AG09319 (cell line): ENCODE data around the gene BTBD10.

Experiments
- DNase-seq: peaks from one replicate; pipeline ENCODE4 v3.0.0-alpha.2; 2010; ENCODE audit warnings: low read depth; ENCODE audit errors: extremely low read depth
- CTCF ChIP-seq: IDR thresholded peaks from 2 replicates; pipeline ENCODE4 v1.5.1; 2011; ENCODE audit warnings: low read depth, mild to moderate bottlenecking, inconsistent platforms, low read length, moderate library complexity

The BTBD10 gene

GRCh38 chr11:13339195-13340153 lies 123.5 kb downstream of the BTBD10 start:
- DNase-seq: peak; percentile 79
- TF ChIP-seq CTCF: no peak

- peak; percentile 34 for DNase-seq
- TF ChIP-seq CTCF: no peak
Observed at GRCh38 chr11:13338427-13339069, 124.5 kb downstream of the BTBD10 start.

- DNase-seq: no peak
- no peak for TF ChIP-seq CTCF
Observed at GRCh38 chr11:13338019-13338426, 125.0 kb downstream of the BTBD10 start.
